Inflammatory macrophage treated with lipopolysaccharide for 4 hours (primary cell): ENCODE results near the gene TUBB8.
A peak's percentile ranks its signal among the peaks of the same experiment; 100 is the strongest.
"Not testable (repeated sequence)": the region's sequence is repeated elsewhere in the genome, so short reads cannot be mapped to it uniquely, and the experiment has no call there.

Experiments
- DNase-seq: peaks from one replicate; pipeline ENCODE4 v3.0.0-alpha.2; 2020

The TUBB8 gene

GRCh38 chr10:48996-49395 lies at the start of gene TUBB8:
Gene TUBB8, minus strand, starts transcription at chr10:49296. Its CDS starts 58 bp downstream, at chr10:49238.
- DNase-seq = no peak

- no peak for DNase-seq
Observed at GRCh38 chr10:96466-96865, 47.4 kb upstream of the TUBB8 start.

- no peak for DNase-seq
Observed at GRCh38 chr10:95356-96115, 46.4 kb upstream of the TUBB8 start.

DNA sequence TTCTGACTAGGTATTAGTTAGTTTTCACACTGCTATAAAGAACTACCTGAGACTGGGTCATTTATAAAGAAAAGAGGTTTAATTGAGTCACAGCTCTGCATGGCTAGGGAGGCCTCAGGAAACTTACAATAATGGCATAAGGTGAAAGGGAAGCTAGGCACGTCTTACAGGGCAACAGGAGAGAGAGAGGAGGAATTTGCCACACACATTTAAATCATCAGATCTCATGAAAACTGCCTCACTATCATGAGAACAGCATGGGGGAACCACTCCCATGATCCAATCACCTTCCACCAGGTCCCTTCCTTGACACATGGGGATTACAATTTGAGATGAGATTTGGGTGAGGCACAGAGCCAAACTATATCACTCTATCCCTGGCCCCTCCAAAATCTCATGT lies 45.5 kb upstream of the TUBB8 start:
- no peak for DNase-seq

GRCh38 chr10:92846-93245 lies 43.8 kb upstream of the TUBB8 start:
- no peak for DNase-seq

GRCh38 chr10:92153-92552 lies 43.1 kb upstream of the TUBB8 start:
- no peak for DNase-seq

DNA sequence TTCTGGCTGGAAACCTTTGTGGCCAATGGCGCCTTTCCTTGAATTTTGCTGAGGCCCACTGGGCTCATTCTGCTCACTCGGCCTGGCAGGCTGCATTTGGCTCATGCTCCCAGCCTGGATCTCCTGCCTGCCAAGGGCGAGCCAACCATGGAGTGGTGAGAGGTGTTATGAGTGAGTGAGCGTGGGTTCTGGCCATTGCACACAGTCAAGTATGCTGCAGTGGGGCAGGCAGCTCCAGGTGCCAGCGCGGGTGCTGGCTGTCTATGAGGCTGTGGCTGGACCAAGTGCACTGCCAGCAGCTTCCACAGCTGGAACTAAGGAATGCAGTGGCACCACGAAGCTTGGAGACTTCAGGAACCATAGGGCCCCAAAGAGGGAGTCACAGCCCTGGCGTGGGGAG lies 42.2 kb upstream of the TUBB8 start:
- no peak for DNase-seq

DNA sequence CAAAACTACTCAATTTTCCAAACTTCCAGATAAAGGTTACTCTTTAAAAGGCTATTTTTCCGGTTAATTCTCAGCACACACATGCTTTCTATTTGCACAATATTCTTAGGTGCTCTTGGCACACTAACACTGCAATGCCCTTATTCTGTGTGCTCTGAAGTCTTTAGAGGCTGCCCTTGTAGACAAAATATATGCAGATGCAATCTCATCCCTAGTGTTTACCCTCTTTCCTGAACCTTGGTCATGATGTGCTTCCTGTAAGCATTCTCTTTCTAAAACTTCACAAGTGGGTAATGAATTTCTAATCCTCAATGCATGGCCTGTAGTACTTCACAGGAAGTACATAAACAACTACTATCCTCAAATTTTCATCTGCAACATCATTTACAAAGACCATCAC lies 41.1 kb upstream of the TUBB8 start:
- no peak for DNase-seq

DNA sequence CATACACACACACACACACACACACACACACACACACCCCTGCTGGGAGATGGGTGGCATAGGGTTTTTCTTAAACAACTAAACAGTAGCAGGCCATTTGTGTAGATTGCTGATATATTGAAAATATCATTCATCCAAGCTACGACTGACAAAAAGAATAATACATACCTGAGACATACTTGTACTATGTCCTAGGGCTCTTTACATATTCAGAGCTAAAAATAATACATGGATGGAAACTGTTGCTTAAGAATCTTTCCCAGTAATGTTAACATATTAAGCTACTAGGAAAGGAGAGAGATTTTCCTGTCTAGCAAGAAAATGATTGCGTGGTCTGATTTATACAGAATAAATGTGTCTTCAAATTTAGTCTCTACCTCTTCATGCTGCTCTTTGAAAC lies 40.2 kb upstream of the TUBB8 start:
- no peak for DNase-seq

DNA sequence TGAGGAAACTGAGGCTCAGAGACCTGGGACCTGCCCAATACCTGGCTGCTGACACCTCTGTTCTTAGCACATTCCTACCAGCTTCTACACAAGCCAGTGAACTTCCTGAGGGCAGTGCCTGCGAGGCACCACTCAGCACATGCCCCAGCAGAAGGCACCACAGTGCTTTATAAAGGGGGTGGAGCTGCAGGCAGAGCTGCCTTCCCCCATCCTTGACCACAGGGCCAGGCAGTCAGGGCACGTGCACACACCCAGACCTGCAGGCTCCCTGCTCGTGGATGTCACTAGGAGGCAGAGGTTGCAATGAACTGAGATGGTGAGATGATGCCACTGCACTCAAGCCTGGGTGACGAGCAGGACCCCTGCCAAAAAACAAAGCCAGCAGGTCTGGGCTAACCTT lies 39.2 kb upstream of the TUBB8 start:
- DNase-seq = no peak

- DNase-seq = no peak
Observed at GRCh38 chr10:87177-88080, 38.3 kb upstream of the TUBB8 start.

DNA sequence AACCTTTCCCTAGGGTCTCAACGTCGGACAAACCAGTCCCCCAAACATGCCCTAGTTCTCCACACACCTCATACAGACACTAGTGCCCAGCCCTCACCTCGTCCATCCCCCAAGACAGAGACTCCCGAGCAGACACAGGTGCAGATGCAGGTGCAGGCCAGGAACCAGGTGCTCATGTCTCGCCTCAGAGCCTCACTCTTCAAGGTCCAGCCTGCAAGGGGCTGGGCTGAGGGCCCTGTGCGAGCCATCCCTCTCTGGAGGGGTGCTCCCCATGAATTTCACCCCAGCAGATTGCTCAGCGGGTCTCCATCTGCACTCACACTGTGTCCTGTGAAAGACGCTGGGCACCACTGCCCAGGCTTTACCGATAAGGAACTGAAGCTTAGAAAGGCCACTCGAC lies 36.9 kb upstream of the TUBB8 start:
- no peak for DNase-seq

- DNase-seq = no peak
Observed at GRCh38 chr10:85044-85443, 35.9 kb upstream of the TUBB8 start.

GRCh38 chr10:83930-84530 lies 34.9 kb upstream of the TUBB8 start:
- no peak for DNase-seq

DNA sequence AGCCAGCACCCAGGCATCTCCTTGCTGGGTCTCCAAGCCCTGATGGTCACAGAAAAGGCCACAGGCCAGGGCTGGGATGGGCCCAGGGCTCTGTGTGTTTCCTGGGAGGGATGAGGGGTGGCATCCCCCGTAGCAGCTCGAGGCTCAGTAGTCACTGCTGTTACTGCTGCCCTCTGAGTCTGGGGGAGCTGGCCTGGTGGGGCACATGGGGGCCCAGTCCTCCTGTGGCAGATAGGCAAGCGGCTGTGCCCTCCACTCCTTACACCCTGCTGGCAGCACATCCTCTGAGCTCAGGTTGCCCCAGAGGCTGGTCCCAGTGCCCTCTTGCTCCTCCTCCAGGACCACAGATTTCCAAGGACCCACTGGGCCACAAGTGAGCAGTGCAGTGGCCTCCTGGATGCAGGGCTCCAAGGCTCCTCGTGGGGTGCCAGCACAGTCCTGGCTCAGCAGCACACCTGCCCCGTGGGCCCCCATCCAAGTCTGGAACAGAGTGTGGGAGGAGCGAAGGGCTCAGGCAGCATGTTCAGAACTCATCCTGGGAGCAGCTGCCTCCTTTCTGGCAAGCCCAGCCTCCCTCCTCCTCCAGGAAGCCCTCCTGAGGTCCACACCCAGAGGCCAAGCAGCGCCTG lies 31.5 kb upstream of the TUBB8 start:
- no peak for DNase-seq

DNA sequence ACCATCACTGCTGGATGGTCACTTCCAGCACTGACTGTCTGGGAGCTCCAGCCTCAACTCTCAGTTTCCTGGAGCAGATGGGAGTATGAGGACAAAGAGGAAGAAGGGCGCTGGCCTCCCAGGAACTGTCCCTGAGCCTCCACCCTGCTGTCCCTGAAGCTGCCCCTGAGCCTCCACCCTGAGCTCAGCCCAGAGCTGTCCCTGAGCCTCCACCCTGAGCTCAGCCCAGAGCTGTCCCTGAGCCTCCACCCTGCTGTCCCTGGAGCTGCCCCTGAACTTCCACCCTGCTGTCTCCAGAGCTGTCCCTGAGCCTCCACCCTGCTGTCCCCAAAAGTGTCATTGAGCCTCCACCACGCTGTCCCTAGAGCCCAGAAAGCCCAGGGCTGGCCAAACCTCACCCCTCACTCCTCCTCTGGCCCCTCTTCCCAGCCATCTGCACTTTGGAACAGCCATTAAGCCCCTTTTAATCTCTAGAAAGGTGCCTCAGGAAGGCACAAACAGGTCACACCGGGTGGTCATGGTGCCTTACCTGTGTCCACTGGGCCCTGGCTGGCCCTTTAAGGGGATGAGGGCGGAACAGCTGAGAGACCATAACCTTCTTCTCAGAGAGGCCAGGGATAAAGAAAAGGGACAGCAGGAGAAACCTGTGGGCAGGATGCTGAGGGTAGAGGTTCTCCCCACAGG lies 30.6 kb upstream of the TUBB8 start:
- no peak for DNase-seq

DNA sequence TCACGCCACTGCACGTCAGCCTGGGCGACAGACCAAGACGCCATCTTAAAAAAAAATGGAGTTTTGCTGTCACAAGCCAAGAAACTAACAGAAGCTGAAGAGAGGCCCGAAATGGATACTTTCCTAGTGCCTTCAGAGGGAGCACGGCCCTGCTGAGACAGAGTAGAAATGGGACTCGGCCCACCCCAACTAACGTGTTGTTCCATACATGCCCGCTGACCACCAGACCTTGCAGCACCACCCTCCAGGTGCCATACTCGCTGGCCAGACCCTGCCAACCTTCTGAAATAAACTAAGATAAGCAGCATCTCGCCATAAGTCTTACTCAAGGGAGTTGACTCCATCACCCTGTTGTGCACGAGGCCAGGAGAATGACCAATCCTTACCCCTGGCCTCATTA lies 29.5 kb upstream of the TUBB8 start:
- DNase-seq = no peak

- DNase-seq = not testable (repeated sequence)
Observed at GRCh38 chr10:74266-74621, 25.1 kb upstream of the TUBB8 start.

DNA sequence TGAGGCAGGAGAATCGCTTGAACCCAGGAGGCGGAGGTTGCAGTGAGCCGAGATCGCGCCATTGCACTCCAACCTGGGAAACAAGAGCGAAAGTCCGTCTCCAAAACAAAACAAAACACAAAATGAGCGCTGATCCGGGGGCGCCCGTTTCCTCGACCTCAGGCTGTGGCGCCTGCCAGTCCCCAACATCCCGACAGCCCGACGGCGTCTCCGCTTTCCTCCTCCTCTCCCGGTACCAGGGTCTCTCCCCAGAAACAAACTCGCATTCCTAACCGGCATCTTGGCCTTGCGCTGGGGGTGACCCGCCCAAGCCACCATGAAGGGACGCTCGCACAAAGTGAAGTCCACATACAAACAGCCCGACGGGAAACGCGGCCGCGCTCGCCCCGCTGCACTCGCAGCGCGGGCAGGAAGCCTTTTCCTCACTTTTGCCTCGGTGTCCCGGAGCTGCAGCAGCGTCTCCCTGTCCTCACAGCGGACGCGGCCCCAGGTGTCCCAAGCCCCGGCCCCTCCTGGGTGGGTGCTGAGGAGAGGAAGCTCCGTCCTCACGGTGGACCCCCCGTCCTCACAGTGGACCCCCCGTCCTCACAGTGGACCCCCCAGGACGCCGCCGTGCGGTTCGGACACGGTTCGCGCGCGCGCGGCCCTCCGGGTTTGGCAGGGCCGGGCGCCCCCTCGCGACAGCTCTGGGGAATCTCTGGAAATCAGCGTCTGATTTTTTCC lies 24.6 kb upstream of the TUBB8 start:
- DNase-seq = peak; percentile 30

- not testable (repeated sequence) for DNase-seq
Observed at GRCh38 chr10:68156-68555, 19.1 kb upstream of the TUBB8 start.

DNA sequence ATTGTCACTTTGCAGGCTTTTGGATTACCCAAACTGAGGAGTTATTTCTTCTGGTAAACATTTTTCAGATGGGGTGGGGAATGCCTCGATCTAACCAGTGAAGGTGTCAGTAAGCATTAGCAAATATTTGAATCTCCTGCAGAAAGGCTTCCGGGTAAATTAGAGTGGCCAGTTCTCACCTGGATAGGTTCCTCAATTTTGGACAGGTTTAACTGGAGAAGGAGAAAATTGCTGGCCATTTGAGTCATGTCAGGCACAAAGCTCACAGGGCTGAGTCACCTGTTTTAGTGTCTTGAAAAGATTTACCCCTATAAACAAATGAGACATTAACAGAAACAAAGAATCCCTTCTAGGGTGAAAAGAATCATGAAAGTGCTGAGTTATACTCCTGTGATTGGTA lies 830 bp upstream of the TUBB8 start:
- not testable (repeated sequence) for DNase-seq

- DNase-seq = not testable (repeated sequence)
Observed at GRCh38 chr10:47864-48263, 1.2 kb downstream of the TUBB8 start.
